ENCODE data around the gene ARID1B. TPM values are rescaled to one million over a fixed set of nuclear protein-coding genes. Genes with fewer than 3 reads are reported as not detected.

Gene ARID1B
- total and polyA plus RNA-seq, 2 of the 4 experiments (the other 2 are of a cell fraction): 14.5 to 20.1 TPM

DNA sequence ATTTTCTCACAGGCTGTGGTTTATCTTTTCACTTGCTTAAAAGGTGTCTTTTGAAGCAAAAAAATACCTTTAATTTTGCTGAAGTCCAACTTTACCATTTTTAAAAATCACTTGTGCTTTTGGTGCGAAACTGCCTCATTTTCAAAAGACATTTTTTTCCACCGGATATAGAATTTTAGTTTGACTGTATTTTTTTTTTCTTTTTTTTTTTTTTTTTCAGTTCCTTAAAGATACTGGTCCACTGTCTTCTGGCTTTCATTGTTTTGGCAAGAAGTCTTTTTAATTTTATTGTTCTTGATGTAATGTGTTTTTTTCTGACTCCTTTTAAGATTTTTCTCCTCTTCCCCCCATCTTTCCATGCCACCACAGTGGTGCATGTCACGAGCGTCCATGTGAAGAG lies 198.2 kb downstream of the ARID1B start:
- peaks cover 30% of the 10 kb centered on the region for H4K20me1 ChIP-seq (ENCODE audit: insufficient read depth, low read length)
- ChIA-PET POLR2A (ENCODE audit: unreplicated experiment) (no interaction called here), CTCF (no interaction called here)
- H3K9ac ChIP-seq (ENCODE audit: low read depth, low read length): no peak overlapping the region
- H2AK9ac ChIP-seq (replicated peaks; ENCODE audit: low read depth, low read length, poor library complexity): no peak overlapping the region
- peaks cover 40 to 62% of the 10 kb centered on the region in 2 experiments for H3K79me1 ChIP-seq (ENCODE audit: low read depth in 1 of 2, low read length in 2 of 2)
- H3K23ac ChIP-seq (ENCODE audit: low read depth, low read length): no peak overlapping the region
- no peak overlapping the region for H2BK120ac ChIP-seq (ENCODE audit: low read depth, low read length)
- H4K91ac ChIP-seq (ENCODE audit: insufficient read depth, low read depth, low read length): no peak overlapping the region
- no peak overlapping the region for H2BK15ac ChIP-seq (ENCODE audit: low read depth, low read length)
- no CpG with 5 or more reads among the region's 4 CpGs for WGBS, 2 experiments (ENCODE audit: extremely low coverage in 2 of 2, insufficient read length in 1 of 2)
- no peak overlapping the region for H2BK20ac ChIP-seq (ENCODE audit: low read depth, low read length)
- no peak overlapping the region for H3K27ac ChIP-seq (ENCODE audit: insufficient read depth, low read length)
- dilution Hi-C loops (cut with HindIII; ENCODE audit: low sequenced_read_pairs, unreplicated experiment) (no loop called here), intact Hi-C loops (cut with micrococcal nuclease) (no loop called here), in situ Hi-C loops (cut with MboI; ENCODE audit: low sequenced_read_pairs) (no loop called here)
- no peak overlapping the region for H4K5ac ChIP-seq (ENCODE audit: low read depth, low read length)
- H3K36me3 ChIP-seq (ENCODE audit: control insufficient read depth, insufficient read depth, low read length): no peaks in the 10 kb centered on the region
- TF ChIP-seq RCOR1 (IDR thresholded peaks at IDR 0.05; ENCODE audit: insufficient replicate concordance, low read length): no peak
- no peak for TF ChIP-seq CEBPB (IDR thresholded peaks at IDR 0.05; ENCODE audit: low read depth, low read length)
- no peak for TF ChIP-seq SMC3 (IDR thresholded peaks at IDR 0.05; ENCODE audit: low read depth, low read length)
- TF ChIP-seq POLR2A (IDR thresholded peaks at IDR 0.05; ENCODE audit: low read depth, low read length): no peak
- no peak for TF ChIP-seq CHD1 (IDR thresholded peaks at IDR 0.05; ENCODE audit: low read depth, low read length)
- no peak for TF ChIP-seq RFX5 (IDR thresholded peaks at IDR 0.05; ENCODE audit: low read depth, low read length)
- TF ChIP-seq MXI1 (IDR thresholded peaks at IDR 0.05; ENCODE audit: borderline replicate concordance, low read depth, low read length): no peak
- TF ChIP-seq USF2 (IDR thresholded peaks at IDR 0.05; ENCODE audit: low read depth, low read length): no peak
- TF ChIP-seq RAD21 (IDR thresholded peaks at IDR 0.05; ENCODE audit: low read length): no peak
- H3K56ac ChIP-seq (ENCODE audit: extremely low read depth, insufficient read depth, low read length): no peak overlapping the region
- H3K14ac ChIP-seq (replicated peaks; ENCODE audit: low read depth, low read length): no peak overlapping the region
- no peaks in the 10 kb centered on the region for H3K9me3 ChIP-seq (ENCODE audit: control insufficient read depth, insufficient read depth, low read length)
- H2AFZ ChIP-seq (replicated peaks; ENCODE audit: low read length, poor library complexity): no peak overlapping the region
- H3K4ac ChIP-seq (ENCODE audit: low read depth, low read length): no peak overlapping the region
- no peak overlapping the region for H3K4me2 ChIP-seq (ENCODE audit: low read depth, low read length)
- H4K8ac ChIP-seq (ENCODE audit: low read depth in 2 of 2, low read length in 2 of 2): no peak overlapping the region
- ATAC-seq (ENCODE audit: low read depth): no peak
- no peak overlapping the region for H3K4me3 ChIP-seq (ENCODE audit: insufficient read depth, low read depth, low read length)
- peaks cover 7% of the 10 kb centered on the region for H3K4me1 ChIP-seq (ENCODE audit: control insufficient read depth, insufficient read depth, low read length)
- DNase-seq: no peak
- no peak overlapping the region for H3K18ac ChIP-seq (ENCODE audit: low read depth, low read length)
- H2AK5ac ChIP-seq (ENCODE audit: low read depth, low read length): no peak overlapping the region
- peaks cover 9% of the 10 kb centered on the region; the same call in 1 of the 2 replicates for H3K9me1 ChIP-seq (ENCODE audit: insufficient read depth, low read length)
- BruUV-seq (replicated peaks): no TSS peak
- no peak overlapping the region for H2BK5ac ChIP-seq (ENCODE audit: low read depth, low read length, poor library complexity, severe bottlenecking)
- no peaks in the 10 kb centered on the region for H3K27me3 ChIP-seq (ENCODE audit: control insufficient read depth, insufficient read depth, low read length)

Data from IMR-90 (cell line).